SK-N-SH treated with all-trans-retinoic acid at 6 μM for 48 hours (cell line): ENCODE data around the gene CHRND.

Experiments
- ARNTL ChIP-seq: fragments of 450-650 bp; formaldehyde crosslinking; IDR thresholded peaks from 2 replicates; pipeline ENCODE4 v1.5.0; 2020; ENCODE audit warnings: low read depth, mild to moderate bottlenecking, moderate library complexity, borderline replicate concordance
- BACH2 ChIP-seq: fragments of 250-450 bp; sonication (Bioruptor Pico); IDR thresholded peaks from 2 replicates; pipeline ENCODE4 v1.9.0; 2021; ENCODE audit warnings: mild to moderate bottlenecking, borderline replicate concordance
- ISL1 ChIP-seq: fragments of 250-450 bp; sonication (Bioruptor Pico); IDR thresholded peaks from 2 replicates; pipeline ENCODE4 v2.1.2; 2022; ENCODE audit warnings: mild to moderate bottlenecking, moderate library complexity
- OSR1 ChIP-seq: fragments of 250-450 bp; sonication (Bioruptor Pico); IDR thresholded peaks from 2 replicates; pipeline ENCODE4 v1.8.0; 2022; ENCODE audit warnings: moderate library complexity, mild to moderate bottlenecking, inconsistent platforms
- RARB ChIP-seq: fragments of 250-450 bp; sonication (Bioruptor Pico); IDR thresholded peaks from 2 replicates; pipeline ENCODE4 v1.8.0; 2021; ENCODE audit warnings: mild to moderate bottlenecking, moderate library complexity
- TCF4 ChIP-seq: fragments of 250-450 bp; sonication (Bioruptor Pico); IDR thresholded peaks from 2 replicates; pipeline ENCODE4 v1.8.0; 2021; ENCODE audit warnings: mild to moderate bottlenecking, moderate library complexity, borderline replicate concordance
- TOX ChIP-seq: fragments of 250-450 bp; sonication (Bioruptor Pico); IDR thresholded peaks from 2 replicates; pipeline ENCODE4 v1.8.0; 2021; ENCODE audit warnings: mild to moderate bottlenecking, moderate library complexity, borderline replicate concordance
- ZNF565 ChIP-seq: fragments of 450-650 bp; formaldehyde crosslinking; conservative IDR thresholded peaks from 2 replicates; pipeline ENCODE4 v1.5.0; 2020; ENCODE audit warnings: low read depth, mild to moderate bottlenecking, moderate library complexity
- TF ChIP-seq, protein P1 (sequence below): fragments of 250-450 bp; sonication (Bioruptor Pico); IDR thresholded peaks from 2 replicates; pipeline ENCODE4 v1.8.0; 2020; ENCODE audit warnings: mild to moderate bottlenecking, moderate library complexity, borderline replicate concordance

DNA sequence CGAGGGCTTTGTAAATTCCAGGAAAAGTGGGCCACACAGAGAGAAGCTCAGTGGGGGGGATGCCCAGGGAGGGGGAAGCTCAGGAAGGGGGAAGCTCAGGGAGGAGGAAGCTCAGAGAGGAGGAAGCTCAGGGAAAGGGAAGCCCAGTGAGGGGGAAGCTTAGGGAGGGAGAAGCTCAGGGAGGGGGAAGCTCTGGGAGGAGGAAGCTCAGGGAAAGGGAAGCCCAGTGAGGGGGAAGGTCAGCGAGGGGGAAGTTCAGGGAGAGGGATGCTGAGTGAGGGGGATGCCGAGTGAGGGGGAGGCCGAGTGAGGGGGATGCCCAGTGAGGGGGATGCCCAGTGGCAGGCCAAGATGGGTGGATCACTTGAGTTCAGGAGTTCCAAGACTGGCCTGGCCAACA lies 12.7 kb downstream of the CHRND start:
- no peak for TF ChIP-seq OSR1 (CRISPR knock-in tag)
- no peak for TF ChIP-seq ISL1
- TF ChIP-seq ARNTL (CRISPR knock-in tag) = no peak
- TF ChIP-seq, protein P1, sequence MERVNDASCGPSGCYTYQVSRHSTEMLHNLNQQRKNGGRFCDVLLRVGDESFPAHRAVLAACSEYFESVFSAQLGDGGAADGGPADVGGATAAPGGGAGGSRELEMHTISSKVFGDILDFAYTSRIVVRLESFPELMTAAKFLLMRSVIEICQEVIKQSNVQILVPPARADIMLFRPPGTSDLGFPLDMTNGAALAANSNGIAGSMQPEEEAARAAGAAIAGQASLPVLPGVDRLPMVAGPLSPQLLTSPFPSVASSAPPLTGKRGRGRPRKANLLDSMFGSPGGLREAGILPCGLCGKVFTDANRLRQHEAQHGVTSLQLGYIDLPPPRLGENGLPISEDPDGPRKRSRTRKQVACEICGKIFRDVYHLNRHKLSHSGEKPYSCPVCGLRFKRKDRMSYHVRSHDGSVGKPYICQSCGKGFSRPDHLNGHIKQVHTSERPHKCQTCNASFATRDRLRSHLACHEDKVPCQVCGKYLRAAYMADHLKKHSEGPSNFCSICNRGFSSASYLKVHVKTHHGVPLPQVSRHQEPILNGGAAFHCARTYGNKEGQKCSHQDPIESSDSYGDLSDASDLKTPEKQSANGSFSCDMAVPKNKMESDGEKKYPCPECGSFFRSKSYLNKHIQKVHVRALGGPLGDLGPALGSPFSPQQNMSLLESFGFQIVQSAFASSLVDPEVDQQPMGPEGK = no peak
- TF ChIP-seq ZNF565 = no peak
- TF ChIP-seq BACH2 = no peak
- no peak for TF ChIP-seq TOX (CRISPR knock-in tag)
- no peak for TF ChIP-seq TCF4 (CRISPR knock-in tag)
- TF ChIP-seq RARB = no peak
